Measurements from ENCODE around the gene CCDC39. TPM values are rescaled to one million over a fixed set of nuclear protein-coding genes. Genes with fewer than 3 reads are reported as not detected.

CCDC39 gene
- total and polyA plus RNA-seq, 2 of the 8 experiments (the other 6 are each of a cell fraction or from before 2014, with no cell fraction given): 0.12 to 0.80 TPM

DNA sequence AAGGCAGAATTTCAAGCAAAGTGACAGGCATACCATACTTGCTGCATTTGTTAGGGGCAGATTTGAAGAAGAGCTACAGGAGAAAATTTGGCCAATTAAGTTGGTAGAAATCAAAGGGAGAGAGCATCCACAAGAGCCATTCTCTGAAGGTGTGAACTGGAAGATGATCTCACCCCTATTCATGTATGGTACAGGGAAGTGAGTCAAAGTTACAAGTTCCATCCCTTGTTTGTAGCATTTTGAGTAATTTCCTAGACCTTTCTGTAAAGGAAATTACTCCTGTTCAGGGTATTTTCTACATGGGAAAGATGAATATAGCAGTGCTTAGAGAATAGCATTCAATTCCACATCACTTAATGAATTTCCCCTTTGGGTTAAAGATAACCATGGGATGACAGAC, 48.9 kb downstream of the CCDC39 start:
- Histone ChIP-seq H3K4me2 (ENCODE audit: insufficient read depth in 1 of 2, low read depth in 2 of 2, low read length in 2 of 2) (no peak overlapping the region), H3K18ac (ENCODE audit: extremely low read depth, low read length) (no peak overlapping the region), H2BK5ac (ENCODE audit: low read depth, low read length) (no peak overlapping the region), H3K23me2 (ENCODE audit: low read depth, low read length) (no peaks in the 10 kb centered on the region; the same call in 1 of the 2 replicates), H2BK12ac (ENCODE audit: low read depth, low read length) (no peak overlapping the region), H4K8ac (ENCODE audit: extremely low read depth, insufficient read depth, low read length) (no peak overlapping the region), H3K23ac (ENCODE audit: insufficient read length) (no peak overlapping the region), H3K79me2 (ENCODE audit: control insufficient read depth in 1 of 2, insufficient read depth in 2 of 2, low read length in 2 of 2) (no peaks in the 10 kb centered on the region), H2AFZ (ENCODE audit: low read length) (no peak overlapping the region), H2BK20ac (ENCODE audit: low read length) (no peak overlapping the region), H3K27me3 (replicated peaks in 1 of 4; ENCODE audit: control insufficient read depth in 3 of 4, extremely low read depth in 1 of 4, insufficient read depth in 3 of 4, low read length in 3 of 4) (no peaks in the 10 kb centered on the region), H3K9ac (replicated peaks in 1 of 4; ENCODE audit: extremely low read depth in 1 of 4, low read depth in 3 of 4, low read length in 3 of 4) (no peak overlapping the region), H3K79me1 (ENCODE audit: low read depth, low read length) (no peaks in the 10 kb centered on the region; the same call in 1 of the 2 replicates), H2BK15ac (ENCODE audit: low read length) (no peak overlapping the region), H3K27ac (ENCODE audit: low read depth, low read length) (no peak overlapping the region), H4K20me1 (replicated peaks in 1 of 2; ENCODE audit: control insufficient read depth in 1 of 2, insufficient read depth in 2 of 2, low read length in 2 of 2) (no peaks in the 10 kb centered on the region), H4K5ac (ENCODE audit: insufficient read length, low read depth, low read length) (no peak overlapping the region), H3K4ac (replicated peaks; ENCODE audit: insufficient read length, low read depth, low read length) (no peak overlapping the region), H3K4me3 (ENCODE audit: extremely low read depth in 1 of 4, insufficient read depth in 2 of 4, low read depth in 3 of 4, low read length in 4 of 4) (no peak overlapping the region), H4K91ac (replicated peaks; ENCODE audit: insufficient read length, low read length) (no peak overlapping the region), H3K4me1 (replicated peaks in 1 of 4; ENCODE audit: control insufficient read depth in 3 of 4, insufficient read depth in 4 of 4, low read length in 3 of 4) (no peaks in the 10 kb centered on the region), H3K9me3 (ENCODE audit: insufficient read depth in 2 of 2, low read depth in 1 of 2, low read length in 1 of 2) (peaks cover 0 to 2% of the 10 kb centered on the region in 2 experiments; a peak in 1 of 4 replicates), H2AK5ac (ENCODE audit: low read depth, low read length) (no peak overlapping the region), H3K14ac (ENCODE audit: insufficient read length) (no peak overlapping the region), H3K56ac (replicated peaks; ENCODE audit: insufficient read length, low read depth, low read length) (no peak overlapping the region), H2BK120ac (replicated peaks; ENCODE audit: low read depth, low read length) (no peak overlapping the region), H3K36me3 (ENCODE audit: control insufficient read depth in 2 of 4, insufficient read depth in 4 of 4, low read length in 3 of 4) (no peaks in the 10 kb centered on the region)
- CTCF ChIA-PET (ENCODE audit: partially characterized antibody): interaction anchor here (1.1 to 1.3 kb wide), 3 partner anchors 9 to 324 kb away, joined by 3 to 5 read pairs (median 4); no protein-coding TSS in a partner anchor
- FAIRE-seq (no peak), DNase-seq (ENCODE audit: low read depth in 1 of 2, low spot score in 2 of 2) (no peak)
- POLR2A ChIA-PET (ENCODE audit: partially characterized antibody): no interaction called here
- TF ChIP-seq JUND (IDR thresholded peaks at IDR 0.05; ENCODE audit: low read length) (no peak), CTBP2 (IDR thresholded peaks at IDR 0.05; ENCODE audit: borderline replicate concordance, insufficient read depth, insufficient read length, low read length) (no peak), RXRA (IDR thresholded peaks at IDR 0.05; ENCODE audit: insufficient read depth, low read depth, low read length) (no peak), CTCF (IDR thresholded peaks at IDR 0.05; ENCODE audit: control extremely low read depth in 1 of 3, insufficient read depth in 1 of 3, low read depth in 1 of 3, low read length in 3 of 3) (no peak), CEBPB (IDR thresholded peaks at IDR 0.05; ENCODE audit: low read depth, low read length) (no peak), CBX5 (IDR thresholded peaks at IDR 0.05; ENCODE audit: low read depth, low read length) (no peak), KDM4A (IDR thresholded peaks at IDR 0.05; ENCODE audit: low read depth, low read length, severe bottlenecking) (no peak), GTF2F1 (IDR thresholded peaks at IDR 0.05; ENCODE audit: borderline replicate concordance, low read depth, low read length) (no peak), BRCA1 (IDR thresholded peaks at IDR 0.05; ENCODE audit: low read depth, low read length) (no peak), POLR2A (IDR thresholded peaks at IDR 0.05; ENCODE audit: control extremely low read depth in 1 of 2, low read depth in 2 of 2, low read length in 2 of 2) (no peak), TBP (IDR thresholded peaks at IDR 0.05; ENCODE audit: low read depth, low read length) (no peak), ZNF274 (IDR thresholded peaks at IDR 0.05; ENCODE audit: borderline replicate concordance, extremely low read depth, low read length) (no peak), HDAC2 (IDR thresholded peaks at IDR 0.05; ENCODE audit: borderline replicate concordance in 1 of 2, low read depth in 2 of 2, low read length in 2 of 2) (no peak)
